ENCODE results near the gene DMRT3.

The DMRT3 gene

DNA sequence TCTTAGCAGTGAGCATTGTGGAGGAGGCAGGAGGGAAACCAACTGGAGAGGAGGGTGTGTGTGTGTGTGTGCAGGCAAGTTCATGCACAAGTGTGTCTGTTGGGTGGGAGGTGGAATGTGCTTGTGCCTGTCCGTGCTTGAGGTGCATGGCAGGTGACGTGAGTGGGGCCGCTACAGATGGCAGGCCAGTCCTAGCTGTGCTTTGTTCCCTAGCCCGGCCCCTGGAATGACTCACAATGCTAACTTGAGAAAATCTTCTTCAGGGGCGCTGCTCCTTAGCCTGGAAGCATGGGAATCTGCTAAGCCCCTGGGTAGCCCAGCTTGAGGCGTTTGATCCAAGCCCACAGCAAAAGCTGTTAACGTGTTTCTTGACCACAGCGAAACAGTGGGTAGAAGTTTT, 48.7 kb downstream of the DMRT3 start:
- no peaks in the 10 kb centered on the region for H3K79me1 ChIP-seq (ENCODE audit: low read length)
- H3K4ac ChIP-seq (ENCODE audit: low read depth, low read length): no peak overlapping the region
- no peak for DNase-seq
- peak overlapping the region; percentile 16 for H3K4me3 ChIP-seq (ENCODE audit: low read depth, low read length)
- H2AK5ac ChIP-seq (ENCODE audit: low read length): no peak overlapping the region
- H3K27ac ChIP-seq (ENCODE audit: low read depth, low read length): no peak overlapping the region
- no peak overlapping the region for H3K9ac ChIP-seq (ENCODE audit: low read length)
- H3K27me3 ChIP-seq (ENCODE audit: insufficient read depth, low read length): no peaks in the 10 kb centered on the region
- H2BK12ac ChIP-seq (ENCODE audit: low read length): no peak overlapping the region
- H3K18ac ChIP-seq (ENCODE audit: low read length): no peak overlapping the region
- no peak overlapping the region for H3K4me2 ChIP-seq (ENCODE audit: low read length)
- no peak overlapping the region for H4K91ac ChIP-seq (ENCODE audit: low read depth, low read length)
- no peaks in the 10 kb centered on the region for H3K36me3 ChIP-seq (ENCODE audit: control insufficient read depth in 1 of 2, insufficient read depth in 2 of 2, low read length in 2 of 2)
- no peak overlapping the region for H2BK120ac ChIP-seq (ENCODE audit: insufficient read depth, low read length, poor library complexity)
- no peak overlapping the region for H3K23ac ChIP-seq (ENCODE audit: low read length)
- H2BK5ac ChIP-seq (ENCODE audit: low read depth, low read length, poor library complexity): no peak overlapping the region
- no peak overlapping the region for H3K14ac ChIP-seq (ENCODE audit: low read length)
- no peak overlapping the region for H4K8ac ChIP-seq (ENCODE audit: low read depth, low read length)
- no peak overlapping the region for H2AFZ ChIP-seq (ENCODE audit: insufficient read depth, low read length, poor library complexity)
- no peaks in the 10 kb centered on the region for H3K79me2 ChIP-seq (ENCODE audit: control insufficient read depth, insufficient read depth, low read length, poor library complexity)
- WGBS (ENCODE audit: extremely low coverage, insufficient coverage, insufficient read length): no CpG with 5 or more reads among the region's 8 CpGs
- no peaks in the 10 kb centered on the region for H3K9me3 ChIP-seq (ENCODE audit: insufficient read depth, low read depth, low read length)
- H3K4me1 ChIP-seq (ENCODE audit: control insufficient read depth in 1 of 2, insufficient read depth in 2 of 2, low read length in 2 of 2): no peaks in the 10 kb centered on the region
- no peak overlapping the region for H4K12ac ChIP-seq (ENCODE audit: low read depth, low read length)

DNA sequence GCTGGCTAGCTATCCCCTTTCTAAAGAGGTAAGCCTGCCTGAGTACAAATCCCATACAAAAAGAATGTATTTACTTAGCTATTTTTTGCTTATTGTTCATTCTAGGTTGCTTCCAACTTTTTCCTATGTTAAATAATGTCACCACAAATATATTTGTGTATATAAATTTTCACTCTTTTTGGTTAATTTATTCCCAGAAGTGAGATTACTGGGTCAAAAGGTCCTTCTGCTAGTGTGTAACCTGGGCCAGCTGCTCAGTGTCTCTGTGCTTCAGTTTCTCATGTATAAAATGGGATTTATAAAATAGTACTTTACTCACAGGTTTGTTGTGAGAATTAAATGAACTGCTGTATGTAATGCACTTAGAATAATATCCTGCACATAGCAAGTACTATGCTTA, 49.8 kb downstream of the DMRT3 start:
- Histone ChIP-seq H3K27ac (ENCODE audit: low read depth, low read length) (no peak overlapping the region), H3K14ac (ENCODE audit: low read length) (no peak overlapping the region), H4K91ac (ENCODE audit: low read depth, low read length) (no peak overlapping the region), H3K36me3 (ENCODE audit: control insufficient read depth in 1 of 2, insufficient read depth in 2 of 2, low read length in 2 of 2) (no peaks in the 10 kb centered on the region), H2AK5ac (ENCODE audit: low read length) (no peak overlapping the region), H4K12ac (ENCODE audit: low read depth, low read length) (no peak overlapping the region), H3K79me2 (ENCODE audit: control insufficient read depth, insufficient read depth, low read length, poor library complexity) (no peaks in the 10 kb centered on the region), H2BK5ac (ENCODE audit: low read depth, low read length, poor library complexity) (no peak overlapping the region), H3K79me1 (ENCODE audit: low read length) (no peaks in the 10 kb centered on the region), H3K9ac (ENCODE audit: low read length) (no peak overlapping the region), H3K4me3 (ENCODE audit: low read depth, low read length) (no peak overlapping the region), H3K4ac (ENCODE audit: low read depth, low read length) (no peak overlapping the region), H3K9me3 (ENCODE audit: insufficient read depth, low read depth, low read length) (no peaks in the 10 kb centered on the region), H2BK12ac (ENCODE audit: low read length) (no peak overlapping the region), H3K4me2 (ENCODE audit: low read length) (no peak overlapping the region), H2AFZ (ENCODE audit: insufficient read depth, low read length, poor library complexity) (no peak overlapping the region), H3K27me3 (ENCODE audit: insufficient read depth, low read length) (no peaks in the 10 kb centered on the region), H2BK120ac (ENCODE audit: insufficient read depth, low read length, poor library complexity) (no peak overlapping the region), H3K18ac (ENCODE audit: low read length) (no peak overlapping the region), H3K23ac (ENCODE audit: low read length) (no peak overlapping the region), H3K4me1 (ENCODE audit: control insufficient read depth in 1 of 2, insufficient read depth in 2 of 2, low read length in 2 of 2) (no peaks in the 10 kb centered on the region), H4K8ac (ENCODE audit: low read depth, low read length) (no peak overlapping the region)
- DNase-seq: no peak

DNA sequence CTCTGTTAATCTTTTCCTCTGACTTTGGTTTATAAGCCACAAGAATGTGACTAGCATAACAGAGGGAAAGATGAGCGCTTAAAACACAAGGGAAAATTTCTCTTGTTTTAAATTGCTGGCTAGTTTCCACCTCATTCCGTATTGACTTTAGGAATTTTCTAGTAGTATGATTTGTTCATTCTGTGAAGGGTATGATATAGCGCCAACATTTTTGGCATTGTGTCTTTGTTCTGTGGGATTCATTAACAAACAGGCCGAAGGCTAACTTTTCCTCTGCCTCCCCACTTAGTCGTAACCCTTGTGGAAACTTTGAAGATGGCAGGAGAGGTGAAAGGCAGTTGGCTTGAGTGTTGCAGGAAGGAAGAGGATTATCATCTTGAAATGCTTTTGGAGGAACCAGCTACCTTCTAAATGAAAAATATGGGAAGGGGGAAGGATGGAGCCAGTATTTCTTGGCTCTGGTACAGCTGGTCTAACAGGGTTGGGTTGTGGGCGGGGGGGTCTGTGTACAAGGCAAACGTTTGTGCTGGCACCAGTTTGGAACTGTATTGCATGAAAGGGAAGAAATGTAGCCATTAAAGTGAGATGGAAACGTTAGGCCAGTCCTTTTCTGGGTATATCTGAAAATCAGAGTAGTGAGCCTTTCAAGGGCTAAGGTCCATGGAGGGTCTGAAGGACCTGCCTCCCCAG, 52.2 kb downstream of the DMRT3 start:
- Histone ChIP-seq H3K79me2 (ENCODE audit: control insufficient read depth, insufficient read depth, low read length, poor library complexity) (no peaks in the 10 kb centered on the region), H3K4me1 (ENCODE audit: control insufficient read depth in 1 of 2, insufficient read depth in 2 of 2, low read length in 2 of 2) (no peaks in the 10 kb centered on the region), H2AFZ (ENCODE audit: insufficient read depth, low read length, poor library complexity) (no peak overlapping the region), H3K4me3 (ENCODE audit: low read depth, low read length) (no peak overlapping the region), H2AK5ac (ENCODE audit: low read length) (no peak overlapping the region), H2BK12ac (ENCODE audit: low read length) (no peak overlapping the region), H3K23ac (ENCODE audit: low read length) (no peak overlapping the region), H3K27ac (ENCODE audit: low read depth, low read length) (no peak overlapping the region), H4K8ac (ENCODE audit: low read depth, low read length) (no peak overlapping the region), H4K12ac (ENCODE audit: low read depth, low read length) (no peak overlapping the region), H2BK5ac (ENCODE audit: low read depth, low read length, poor library complexity) (no peak overlapping the region), H3K18ac (ENCODE audit: low read length) (no peak overlapping the region), H3K27me3 (ENCODE audit: insufficient read depth, low read length) (no peaks in the 10 kb centered on the region), H2BK120ac (ENCODE audit: insufficient read depth, low read length, poor library complexity) (no peak overlapping the region), H3K36me3 (ENCODE audit: control insufficient read depth in 1 of 2, insufficient read depth in 2 of 2, low read length in 2 of 2) (no peaks in the 10 kb centered on the region), H3K4me2 (ENCODE audit: low read length) (no peak overlapping the region), H4K91ac (ENCODE audit: low read depth, low read length) (no peak overlapping the region), H3K4ac (ENCODE audit: low read depth, low read length) (no peak overlapping the region), H3K9ac (ENCODE audit: low read length) (no peak overlapping the region), H3K79me1 (ENCODE audit: low read length) (no peaks in the 10 kb centered on the region), H3K9me3 (ENCODE audit: insufficient read depth, low read depth, low read length) (no peaks in the 10 kb centered on the region), H3K14ac (ENCODE audit: low read length) (no peak overlapping the region)
- no peak for DNase-seq
- WGBS (ENCODE audit: extremely low coverage, insufficient coverage, insufficient read length): no CpG with 5 or more reads among the region's 8 CpGs

DNA sequence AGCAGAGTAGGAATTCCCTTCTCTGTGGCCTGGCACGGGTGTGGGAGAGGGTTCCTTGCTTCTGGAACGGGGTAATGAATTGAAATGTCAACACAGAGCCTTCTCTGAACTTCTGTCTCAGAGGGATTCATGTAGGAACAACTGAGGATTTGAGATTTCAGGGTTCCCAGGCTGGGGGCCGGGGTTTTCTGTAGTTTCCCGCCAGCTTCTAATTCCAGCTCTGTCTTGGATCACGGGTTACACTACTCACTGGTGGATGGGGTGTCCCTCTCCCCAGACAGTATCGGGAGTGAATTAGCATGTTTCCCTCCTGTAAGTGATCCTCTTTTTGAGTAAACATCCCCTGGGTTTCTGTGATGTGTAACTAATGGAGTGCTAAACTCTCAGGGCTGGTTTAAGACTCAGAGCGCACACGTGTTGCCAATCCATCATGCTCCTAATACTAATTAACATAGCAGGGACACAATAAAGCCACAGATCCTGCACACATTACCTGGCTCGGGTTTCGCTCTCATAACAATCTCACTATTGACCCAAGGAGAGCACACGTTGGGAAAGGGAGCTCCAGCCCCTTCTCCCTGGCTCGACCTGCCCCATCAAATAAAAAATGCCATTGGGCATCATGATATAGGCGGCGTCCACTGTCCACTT, 55.6 kb downstream of the DMRT3 start:
- Histone ChIP-seq H3K79me1 (ENCODE audit: low read length) (no peaks in the 10 kb centered on the region), H4K12ac (ENCODE audit: low read depth, low read length) (no peak overlapping the region), H3K27ac (ENCODE audit: low read depth, low read length) (no peak overlapping the region), H2AFZ (ENCODE audit: insufficient read depth, low read length, poor library complexity) (no peak overlapping the region), H3K4ac (ENCODE audit: low read depth, low read length) (no peak overlapping the region), H3K79me2 (ENCODE audit: control insufficient read depth, insufficient read depth, low read length, poor library complexity) (no peaks in the 10 kb centered on the region), H3K23ac (ENCODE audit: low read length) (no peak overlapping the region), H3K9me3 (ENCODE audit: insufficient read depth, low read depth, low read length) (no peaks in the 10 kb centered on the region), H4K91ac (ENCODE audit: low read depth, low read length) (no peak overlapping the region), H3K4me1 (ENCODE audit: control insufficient read depth in 1 of 2, insufficient read depth in 2 of 2, low read length in 2 of 2) (no peaks in the 10 kb centered on the region), H2BK5ac (ENCODE audit: low read depth, low read length, poor library complexity) (no peak overlapping the region), H3K18ac (ENCODE audit: low read length) (no peak overlapping the region), H3K4me2 (ENCODE audit: low read length) (no peak overlapping the region), H3K9ac (ENCODE audit: low read length) (no peak overlapping the region), H2AK5ac (ENCODE audit: low read length) (no peak overlapping the region), H2BK120ac (ENCODE audit: insufficient read depth, low read length, poor library complexity) (no peak overlapping the region), H3K36me3 (ENCODE audit: control insufficient read depth in 1 of 2, insufficient read depth in 2 of 2, low read length in 2 of 2) (no peaks in the 10 kb centered on the region), H4K8ac (ENCODE audit: low read depth, low read length) (no peak overlapping the region), H3K27me3 (ENCODE audit: insufficient read depth, low read length) (no peaks in the 10 kb centered on the region), H3K4me3 (ENCODE audit: low read depth, low read length) (no peak overlapping the region), H3K14ac (ENCODE audit: low read length) (no peak overlapping the region), H2BK12ac (ENCODE audit: low read length) (no peak overlapping the region)
- WGBS (ENCODE audit: extremely low coverage, insufficient coverage, insufficient read length): no CpG with 5 or more reads among the region's 14 CpGs
- no peak for DNase-seq
